Activated T-helper 1 cell treated with anti-CD3 and anti-CD28 coated beads, Interleukin-2, amount 50 U/mL, for 16 hours (primary cell): Measurements from ENCODE around the gene GARS1.
"Not testable (repeated sequence)": the region's sequence is repeated elsewhere in the genome, so short reads cannot be mapped to it uniquely, and the experiment has no call there.

Source experiments
- DNase-seq, 2 donors: peaks; one replicate each; pipeline ENCODE4 v3.0.0-alpha.2; 2020; ENCODE audit warnings: low read depth in 1 of 2, low spot score in 1 of 2

Gene GARS1

DNA sequence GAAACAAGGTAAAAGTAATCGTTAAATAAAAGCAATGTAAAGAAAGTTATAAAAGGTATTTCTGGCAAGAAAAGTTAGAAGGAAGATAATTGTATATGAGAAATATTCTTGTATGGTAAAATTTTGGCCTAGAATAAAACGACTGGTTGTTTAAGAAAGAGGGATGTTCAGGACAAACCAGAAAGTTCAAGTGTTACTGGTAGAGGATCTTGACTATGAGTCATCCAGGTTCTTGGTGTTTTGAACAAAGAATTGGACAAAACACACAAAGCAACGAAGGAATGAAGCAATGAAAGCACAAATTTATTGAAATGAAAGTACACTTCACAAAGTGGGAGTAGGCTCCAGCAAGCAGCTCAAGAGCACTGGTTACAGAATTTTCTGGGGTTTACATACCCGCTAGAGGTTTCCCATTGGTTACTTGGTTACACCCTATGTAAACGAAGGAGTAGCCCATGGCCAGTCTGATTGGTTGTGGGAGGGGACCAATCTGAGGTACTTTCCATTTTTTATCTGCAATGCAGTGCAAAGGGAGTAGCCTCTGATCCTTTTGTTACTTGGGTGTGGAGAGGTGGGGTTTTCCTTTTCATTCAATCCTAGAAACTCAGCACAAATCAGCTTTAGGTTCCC lies 22.4 kb upstream of the GARS1 start:
- no peak for DNase-seq

DNA sequence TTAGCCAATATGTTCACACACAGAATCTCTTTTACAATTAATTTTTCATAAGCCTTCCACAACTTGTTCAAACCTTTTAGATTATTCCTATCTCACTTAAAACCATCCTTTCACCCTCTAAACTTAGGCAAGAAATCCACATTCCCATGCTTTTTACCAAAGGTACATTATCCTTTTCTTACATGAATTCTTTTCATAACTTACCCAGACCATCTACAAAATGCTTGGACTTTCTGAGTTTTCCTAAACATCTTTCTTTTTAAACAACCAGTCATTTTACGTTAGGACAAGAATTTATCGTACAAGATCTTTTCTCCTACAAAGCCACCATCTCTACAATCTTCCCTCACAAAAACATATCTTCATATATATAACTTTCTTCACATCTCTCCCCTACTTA lies 18.8 kb upstream of the GARS1 start:
- no peak for DNase-seq

DNA sequence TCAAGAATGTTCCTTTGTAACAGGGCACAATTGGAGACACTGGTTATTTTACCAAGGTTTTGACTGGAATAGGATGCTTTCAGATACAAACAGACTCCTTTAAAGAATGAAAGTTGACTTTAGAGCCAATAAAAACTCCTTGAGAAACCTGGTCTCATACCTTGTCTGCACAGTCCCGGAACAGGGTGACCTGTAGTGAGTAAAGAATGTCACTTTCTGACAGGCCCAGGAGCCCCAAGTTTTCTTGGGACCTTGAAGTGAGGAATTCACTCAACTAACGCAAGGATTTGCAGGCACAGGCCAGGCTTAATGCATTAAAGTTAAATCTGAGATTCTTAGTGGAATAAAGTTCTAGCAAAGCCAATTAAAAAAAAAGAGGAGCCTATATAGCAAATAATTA lies 11.5 kb upstream of the GARS1 start:
- no peak for DNase-seq

DNA sequence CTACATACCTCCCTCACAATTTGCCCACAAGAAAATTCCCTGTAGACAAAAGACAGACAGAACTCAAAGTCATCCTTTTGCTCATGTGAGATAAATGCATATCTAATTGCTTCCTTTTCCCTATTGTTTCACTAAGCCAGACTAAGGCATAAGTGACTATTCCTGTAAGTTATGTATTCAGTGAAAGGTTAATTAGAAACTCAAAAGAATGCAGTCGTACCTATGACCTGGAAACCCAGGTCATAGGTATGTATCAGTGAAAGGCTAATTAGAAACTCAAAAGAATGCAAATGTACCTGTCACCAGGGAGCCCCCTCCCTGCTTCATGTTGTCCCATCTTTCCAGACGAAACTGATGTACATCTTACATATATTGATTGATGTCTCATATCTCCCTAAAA lies 10.3 kb upstream of the GARS1 start:
- no peak for DNase-seq

DNA sequence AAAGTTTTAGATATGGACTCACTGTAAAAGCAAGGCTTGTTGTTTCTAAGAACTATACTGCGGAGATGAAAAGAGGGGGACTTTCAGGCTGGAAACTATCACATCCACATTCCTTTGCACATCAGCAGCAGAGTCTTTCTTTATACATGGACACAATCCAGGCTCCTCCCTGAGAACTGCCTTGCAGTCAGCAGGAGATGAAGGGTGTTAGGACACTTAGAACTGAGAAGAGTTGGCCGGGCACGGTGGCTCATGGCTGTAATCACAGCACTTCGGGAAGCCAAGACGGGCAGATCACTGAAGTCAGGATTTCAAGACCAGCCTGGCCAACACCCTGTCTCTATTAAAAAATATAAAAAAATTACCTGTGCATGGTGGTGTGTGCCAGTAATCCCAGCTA lies 9.7 kb upstream of the GARS1 start:
- DNase-seq: no peak

DNA sequence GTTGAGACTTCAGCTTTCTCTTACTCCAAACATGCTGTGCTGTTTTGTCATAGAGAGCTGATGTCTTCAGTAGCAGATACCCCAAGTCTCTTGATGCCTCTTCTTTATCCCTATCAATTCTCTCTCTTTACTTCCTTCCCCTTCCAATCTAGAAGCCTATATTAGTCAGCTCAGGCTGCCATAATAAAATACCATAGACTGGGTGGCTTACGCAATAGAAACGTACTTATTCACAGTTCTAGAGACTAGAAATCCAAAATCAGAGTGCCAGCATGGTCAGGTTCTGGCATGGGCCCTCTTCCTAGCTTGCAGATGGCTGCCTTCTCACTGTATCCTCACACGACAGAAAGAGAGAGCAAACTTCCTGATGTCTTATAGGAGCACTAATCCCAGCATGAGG lies 9.0 kb upstream of the GARS1 start:
- no peak for DNase-seq

DNA sequence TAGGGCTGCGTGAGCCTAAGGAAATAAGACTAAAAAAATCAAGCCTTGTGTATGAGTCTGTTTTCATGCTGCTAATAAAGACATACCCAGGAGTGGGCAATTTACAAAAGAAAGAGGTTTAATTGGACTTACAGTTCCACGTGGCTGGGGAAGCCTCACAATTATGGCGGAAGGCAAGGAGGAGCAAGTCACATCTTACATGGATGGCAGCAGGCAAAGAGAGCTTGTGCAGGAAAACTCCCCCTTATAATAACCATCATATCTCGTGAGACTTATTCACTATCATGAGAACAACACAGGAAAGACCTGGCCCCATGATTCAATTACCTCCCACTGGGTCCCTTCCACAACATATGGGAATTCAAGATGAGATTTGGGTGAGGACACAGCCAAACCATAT lies 7.1 kb upstream of the GARS1 start:
- DNase-seq: not testable (repeated sequence)

DNA sequence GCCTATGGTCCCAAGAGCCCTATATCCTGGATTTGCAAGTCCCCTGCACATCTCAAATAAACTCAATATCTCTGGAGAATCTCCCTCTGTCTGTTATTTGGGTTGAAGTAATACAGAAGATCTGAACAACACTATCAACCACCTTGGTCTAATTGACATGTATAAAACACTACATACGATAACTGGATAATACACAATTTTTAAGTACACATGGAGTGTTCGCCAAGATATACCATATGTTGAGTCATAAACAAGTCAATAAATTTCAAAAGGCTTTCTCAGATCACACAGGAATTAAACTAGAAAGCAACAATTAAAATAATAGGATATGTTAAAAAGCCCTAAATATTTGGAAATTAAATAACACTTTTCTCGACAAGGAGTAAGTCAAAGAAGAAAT lies 5.6 kb upstream of the GARS1 start:
- DNase-seq: no peak

DNA sequence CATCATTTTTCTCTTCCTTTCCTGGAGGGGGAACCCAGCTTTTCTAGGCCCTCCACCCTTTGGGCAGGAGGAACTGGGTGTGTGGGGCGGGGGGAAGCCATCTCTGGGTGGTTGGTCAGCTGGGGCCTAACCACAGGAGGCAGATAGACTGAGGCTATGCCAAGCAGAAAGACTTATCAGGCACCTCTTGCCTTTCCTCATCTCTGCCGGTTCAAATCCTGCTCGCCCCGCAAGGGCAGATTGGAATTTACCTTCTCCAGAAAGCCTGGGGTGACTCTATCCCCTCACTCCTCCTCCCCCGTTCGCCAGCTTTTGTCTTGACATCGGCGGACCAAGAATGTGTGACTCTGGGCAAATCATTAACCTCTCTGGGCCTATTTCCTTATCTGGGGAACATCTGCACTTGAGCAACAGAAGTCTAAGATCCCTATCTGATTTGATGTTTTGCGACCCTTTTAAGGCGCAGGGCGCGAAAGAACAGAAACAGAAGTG lies 584 bp upstream of the GARS1 start:
- no peak for DNase-seq

DNA sequence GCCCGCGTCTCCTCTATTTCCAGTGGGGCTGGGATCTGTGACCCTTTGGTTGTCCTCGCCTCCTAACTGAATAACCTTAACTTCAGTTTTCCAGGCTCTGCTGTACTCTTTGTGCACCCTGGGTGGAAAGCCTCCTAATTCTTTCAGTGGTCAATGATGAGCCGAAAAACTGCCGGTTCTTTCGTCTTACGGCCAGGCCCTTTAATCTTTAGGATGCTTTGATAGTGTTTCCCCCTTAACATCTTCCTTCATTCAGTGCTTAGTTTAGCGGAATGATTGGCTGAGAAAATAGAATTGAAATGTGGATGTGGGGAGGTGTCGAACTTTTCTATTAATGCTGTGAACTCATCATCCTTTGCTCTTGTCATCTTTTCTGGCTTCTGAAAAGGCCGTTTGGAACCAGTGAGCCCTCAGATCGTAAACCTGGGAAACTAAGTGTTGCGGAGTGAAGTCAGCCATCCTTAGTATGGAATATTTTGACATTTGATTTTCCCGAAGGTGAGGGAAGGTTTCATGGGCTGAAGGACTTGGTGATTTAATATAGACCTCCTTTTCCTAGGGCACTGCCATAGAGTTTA lies 847 bp downstream of the GARS1 start:
- DNase-seq: no peak

DNA sequence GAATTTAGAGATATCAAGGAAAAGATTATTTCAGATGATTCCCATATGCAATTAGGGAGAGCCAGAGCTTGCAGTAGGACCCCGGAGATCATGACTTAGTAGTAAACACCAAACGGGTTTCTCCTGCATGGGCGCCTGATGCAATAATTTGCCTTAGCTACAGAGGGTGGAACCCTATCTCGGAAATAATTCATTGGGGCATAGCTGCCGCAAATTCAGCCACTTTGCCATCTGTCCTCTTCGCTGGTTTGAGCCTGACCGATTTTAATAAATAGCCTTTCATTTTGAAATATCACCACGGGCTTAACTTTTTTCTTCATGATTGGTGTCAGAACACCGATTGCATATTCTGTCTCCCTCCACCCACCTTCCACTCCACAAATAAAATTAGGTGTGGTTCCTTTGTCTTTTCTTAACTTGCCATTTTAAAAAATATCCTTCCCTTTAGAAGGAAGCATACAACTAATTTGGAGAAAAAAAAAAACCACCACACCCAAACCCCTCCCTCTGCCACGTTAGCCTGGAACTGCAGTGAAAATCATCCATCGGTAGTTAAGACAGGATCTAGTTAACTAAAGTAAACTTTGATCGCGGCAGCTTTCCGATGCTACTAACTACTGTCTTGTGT lies 1.4 kb downstream of the GARS1 start:
- DNase-seq: no peak

DNA sequence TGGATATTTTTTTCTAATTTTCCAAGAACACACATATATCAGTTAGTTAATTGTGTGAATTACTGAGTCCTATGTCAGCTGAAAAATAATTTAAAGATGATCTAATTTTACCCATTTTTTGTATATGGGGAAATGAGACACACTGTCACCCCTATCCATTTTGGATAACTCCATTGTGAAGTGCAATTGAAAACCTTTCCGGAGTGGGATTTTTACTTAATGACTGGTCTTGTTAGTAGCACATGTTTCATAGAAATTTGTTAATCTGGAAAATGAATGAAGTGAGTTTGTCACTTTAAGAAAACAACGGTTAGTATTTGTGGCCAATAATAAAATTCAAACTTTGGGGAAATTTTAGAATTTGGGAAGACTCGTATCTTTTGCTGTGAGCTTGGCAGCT lies 2.0 kb downstream of the GARS1 start:
- DNase-seq: no peak

DNA sequence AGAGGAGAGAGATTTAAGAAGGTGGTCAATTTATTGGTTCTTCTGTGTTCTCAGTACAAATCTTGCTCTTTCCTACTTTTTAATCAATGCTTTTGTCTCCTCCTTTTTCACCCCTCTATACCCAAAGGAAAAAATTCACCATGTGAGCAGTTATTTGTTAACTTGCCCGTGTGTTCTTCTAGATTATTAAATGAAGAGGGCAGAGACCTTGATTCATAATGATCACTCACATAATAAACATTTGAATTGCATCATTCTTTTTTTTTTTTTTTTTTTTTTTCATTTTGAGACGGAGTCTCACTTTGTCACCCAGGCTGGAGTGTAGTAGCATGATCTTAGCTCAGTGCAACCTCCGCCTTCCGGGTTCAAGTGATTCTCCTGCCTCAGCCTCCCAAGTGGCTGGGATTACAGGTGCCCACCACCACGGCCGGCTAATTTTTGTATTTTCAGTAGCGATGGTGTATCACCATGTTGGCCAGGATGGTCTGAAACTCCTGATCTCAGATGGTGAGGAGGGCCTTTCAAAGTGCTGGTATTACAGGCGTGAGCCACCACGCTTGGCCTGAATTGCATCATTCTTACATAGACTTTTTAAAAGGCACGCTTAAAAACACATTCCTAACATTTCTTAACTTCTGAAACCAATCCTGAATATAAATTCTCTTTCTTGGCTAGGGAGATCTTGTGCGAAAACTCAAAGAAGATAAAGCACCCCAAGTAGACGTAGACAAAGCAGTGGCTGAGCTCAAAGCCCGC lies 3.6 kb downstream of the GARS1 start:
- DNase-seq: no peak

DNA sequence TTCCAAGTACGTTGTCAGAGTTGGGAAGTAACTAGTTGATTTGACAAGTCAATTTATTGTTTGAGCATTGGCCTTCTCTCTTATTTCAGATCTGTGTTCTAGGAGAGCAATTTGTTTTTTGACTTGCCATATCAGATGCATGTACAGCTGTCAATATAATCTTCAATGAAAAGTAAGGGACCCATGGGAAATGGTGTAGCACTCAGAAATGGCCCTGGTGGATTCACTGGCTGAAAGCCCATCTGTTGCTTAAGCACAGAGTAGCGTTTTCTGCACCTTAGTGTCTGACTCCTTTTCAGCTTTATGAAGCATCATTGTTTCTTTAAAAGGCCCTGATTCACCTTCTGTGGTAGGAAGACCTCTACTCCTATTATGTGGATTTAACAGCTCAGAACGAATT lies 10.2 kb downstream of the GARS1 start:
- no peak for DNase-seq

DNA sequence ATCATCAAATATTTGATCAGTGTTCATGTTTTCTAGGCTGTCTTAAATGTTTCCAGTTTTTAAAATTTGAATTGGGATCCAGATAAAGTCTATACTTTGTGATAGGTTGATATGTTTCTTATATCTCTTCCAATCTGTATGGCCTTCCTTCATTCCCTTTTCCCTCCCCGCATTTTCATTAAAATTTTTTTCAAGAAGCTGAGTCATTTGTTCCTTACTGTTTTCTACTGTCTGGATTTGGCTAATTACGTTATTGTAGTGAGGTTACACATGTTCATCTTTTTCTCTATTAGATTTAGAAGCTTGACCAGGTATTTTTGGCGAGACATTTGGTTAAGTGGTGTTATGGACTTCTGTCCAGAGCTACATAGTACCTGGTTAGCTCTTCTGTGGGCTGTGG lies 11.2 kb downstream of the GARS1 start:
- no peak for DNase-seq

DNA sequence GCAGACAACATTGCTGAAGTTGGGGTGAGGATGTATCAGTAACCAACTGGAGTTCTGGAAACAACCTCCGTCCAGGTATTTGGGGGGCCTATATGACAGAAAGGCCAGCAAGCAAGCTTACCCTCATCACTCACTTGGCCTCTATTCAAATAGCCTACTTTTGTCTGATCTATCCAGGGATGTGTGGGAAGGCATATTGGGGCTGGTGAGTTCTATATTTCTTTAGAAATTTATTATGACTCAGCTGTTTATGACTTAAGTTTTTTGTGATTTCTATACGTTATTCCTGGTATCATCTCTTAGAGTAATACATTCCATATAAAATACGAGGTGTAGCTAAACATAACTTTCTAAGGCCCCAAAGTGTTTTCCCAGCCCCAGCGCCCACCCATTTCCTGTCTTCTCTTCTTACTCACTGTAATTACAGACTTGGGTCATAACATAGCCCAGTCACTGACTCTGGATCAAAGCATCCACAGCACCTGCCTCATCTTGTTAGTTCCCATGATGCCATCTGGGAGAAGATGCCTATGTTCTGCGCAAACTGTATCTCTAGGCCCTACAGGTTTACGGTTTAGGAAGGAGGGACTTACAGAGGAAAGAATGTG lies 18.1 kb downstream of the GARS1 start:
- no peak for DNase-seq

DNA sequence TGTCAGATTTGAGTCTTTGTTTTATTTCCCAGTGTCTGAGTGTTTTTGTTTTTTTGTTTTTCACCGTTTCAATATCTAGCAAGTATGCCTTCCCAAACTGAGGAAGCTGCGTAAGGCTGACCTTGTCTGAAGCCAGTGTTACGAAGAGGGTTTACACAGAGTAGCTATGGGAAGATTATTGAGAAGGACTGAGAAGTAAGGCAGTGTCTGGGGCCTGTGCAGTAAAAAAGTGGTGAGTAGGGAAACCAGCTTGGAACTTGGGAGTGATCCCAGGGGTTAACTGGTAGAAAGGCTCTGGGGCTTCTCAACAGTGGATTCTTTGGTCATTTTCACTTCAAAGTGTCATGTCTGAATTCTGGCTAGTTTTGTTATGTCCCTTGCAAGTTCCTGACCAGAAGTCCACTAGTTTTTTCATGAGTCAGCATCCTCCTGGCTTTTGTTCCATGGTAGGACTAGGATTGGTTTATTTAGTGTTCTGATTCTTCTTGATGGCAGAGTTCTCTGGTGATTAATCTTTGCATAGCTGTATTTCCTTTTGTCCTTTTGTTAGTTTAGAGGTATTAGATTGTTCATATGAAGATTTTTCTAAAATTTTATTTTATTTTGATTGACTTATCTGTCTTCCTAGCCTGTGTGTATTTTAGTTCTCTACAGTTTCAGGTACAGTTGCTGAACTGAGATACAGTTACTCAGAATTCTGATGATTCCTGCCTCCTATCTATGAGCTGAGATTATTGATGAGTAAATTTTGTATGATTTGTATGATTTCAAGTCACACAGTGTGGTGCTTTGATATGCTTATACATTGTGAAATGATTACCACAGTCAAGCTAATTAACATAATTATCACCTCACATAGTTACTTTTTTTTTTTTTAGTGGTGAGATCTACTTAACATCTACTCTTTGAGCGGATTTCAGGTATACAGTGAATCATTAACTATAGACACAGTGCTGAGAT lies 19.0 kb downstream of the GARS1 start:
- no peak for DNase-seq

DNA sequence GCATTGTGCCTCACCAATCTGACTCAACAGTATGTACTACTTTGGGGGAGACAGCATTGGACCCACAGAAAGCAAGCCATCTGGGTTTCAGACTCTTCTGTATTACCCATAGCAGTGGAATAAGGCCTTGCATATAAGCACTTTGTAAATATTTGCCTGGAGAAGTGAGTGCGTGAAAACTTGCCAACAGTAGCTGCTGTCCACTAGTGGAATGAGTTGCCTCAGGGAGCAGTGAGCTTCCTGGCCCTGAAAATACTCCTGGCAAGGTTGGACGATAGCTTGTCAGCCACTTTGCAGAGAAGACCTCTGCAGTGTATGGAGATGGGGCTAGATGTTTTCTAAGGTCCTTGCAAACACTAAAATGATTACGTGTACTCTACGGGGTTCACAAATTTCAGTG lies 21.6 kb downstream of the GARS1 start:
- DNase-seq: no peak

DNA sequence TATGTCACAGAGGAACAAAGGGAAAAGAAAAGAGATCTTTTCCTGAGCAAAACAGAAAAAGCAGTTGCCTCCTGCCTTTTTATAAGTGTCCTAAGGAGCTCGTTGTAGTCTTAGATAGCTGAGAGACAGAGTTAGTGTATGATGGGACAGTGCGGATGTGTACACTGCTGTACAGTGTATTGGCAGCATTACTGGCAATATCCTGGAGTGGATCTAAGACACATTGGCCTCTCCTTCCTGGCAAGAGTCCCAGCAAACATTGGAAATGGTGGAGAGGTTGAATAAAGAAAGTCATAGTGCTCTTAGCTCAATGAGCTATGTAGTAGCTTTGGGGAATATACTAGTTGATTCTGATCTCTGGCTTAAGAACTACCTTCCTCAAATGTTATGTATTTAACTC lies 22.7 kb downstream of the GARS1 start:
- DNase-seq: no peak

DNA sequence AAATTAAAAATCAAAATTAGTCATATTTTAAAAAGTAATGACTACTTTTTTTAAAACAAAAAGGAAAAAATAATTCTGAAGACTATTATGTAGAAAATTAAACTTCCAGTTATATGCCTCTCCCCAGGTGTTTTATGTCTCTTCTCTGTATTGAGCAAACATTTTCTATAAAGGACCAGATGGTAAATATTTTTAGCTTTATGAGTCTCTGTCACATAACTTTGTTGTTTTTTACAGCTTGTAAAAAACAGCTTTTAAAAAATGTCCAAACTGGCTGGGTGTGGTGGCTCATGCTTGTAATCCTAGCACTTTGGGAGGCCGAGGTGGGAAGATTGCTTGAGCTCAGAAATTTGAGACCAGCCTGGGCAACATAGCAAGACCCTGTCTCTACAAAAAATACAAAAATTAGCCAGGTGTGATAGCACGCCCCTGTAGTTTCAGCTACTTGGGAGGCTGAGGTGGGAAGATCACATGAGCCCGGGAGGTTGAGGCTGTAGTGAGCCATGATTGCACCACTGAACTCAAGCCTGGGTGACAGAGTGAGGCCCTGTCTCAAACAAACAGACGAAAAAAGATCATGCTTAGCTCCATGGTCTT lies 23.5 kb downstream of the GARS1 start:
- DNase-seq: no peak
